GM10847 (cell line): ENCODE results near the gene GATA5.

Experiments used
- POLR2A ChIP-seq: IDR thresholded peaks from 2 replicates; pipeline ENCODE4 v1.6.1; 2011; ENCODE audit not compliant: insufficient read length; ENCODE audit errors: extremely low read depth

GATA5 gene

GRCh38 chr20:62458275-62459251, 17.2 kb downstream of the GATA5 start:
- TF ChIP-seq POLR2A, result no peak

GRCh38 chr20:62457831-62458230, 18.0 kb downstream of the GATA5 start:
- no peak for TF ChIP-seq POLR2A

GRCh38 chr20:62457098-62457497, 18.7 kb downstream of the GATA5 start:
- no peak for TF ChIP-seq POLR2A

- no peak for TF ChIP-seq POLR2A
Measured at GRCh38 chr20:62455929-62456328, 19.9 kb downstream of the GATA5 start.

- TF ChIP-seq POLR2A, result no peak
Measured at GRCh38 chr20:62454904-62455636, 20.7 kb downstream of the GATA5 start.

GRCh38 chr20:62453186-62453808, 22.5 kb downstream of the GATA5 start:
- TF ChIP-seq POLR2A, result no peak

- no peak for TF ChIP-seq POLR2A
Measured at GRCh38 chr20:62452475-62453095, 23.2 kb downstream of the GATA5 start.

- TF ChIP-seq POLR2A, result no peak
Measured at GRCh38 chr20:62451970-62452369, 23.8 kb downstream of the GATA5 start.

- TF ChIP-seq POLR2A, result no peak
Measured at GRCh38 chr20:62451156-62451767, 24.5 kb downstream of the GATA5 start.

- no peak for TF ChIP-seq POLR2A
Measured at GRCh38 chr20:62449951-62450691, 25.7 kb downstream of the GATA5 start.

- TF ChIP-seq POLR2A, result no peak
Measured at GRCh38 chr20:62448788-62449187, 27.0 kb downstream of the GATA5 start.

- no peak for TF ChIP-seq POLR2A
Measured at GRCh38 chr20:62448038-62448437, 27.8 kb downstream of the GATA5 start.

GRCh38 chr20:62446888-62447869, 28.6 kb downstream of the GATA5 start:
- no peak for TF ChIP-seq POLR2A
